K562 (cell line): ENCODE results near the gene FOXD2. TPM values are rescaled to one million over a fixed set of nuclear protein-coding genes. Genes with fewer than 3 reads are reported as not detected.

Experiments
- GATA2 ChIP-seq: sonication (generic); formaldehyde crosslinking; IDR thresholded peaks from 2 replicates; pipeline ENCODE4 v1.4.0; 2020; ENCODE audit warnings: mild to moderate bottlenecking, missing genetic modification reagents
- MAFK ChIP-seq: IDR thresholded peaks from 2 replicates; pipeline ENCODE4 v1.6.1; 2011; ENCODE audit warnings: low read length, improper control_type of control experiment
- SMARCE1 ChIP-seq: fragments of 450-650 bp; IDR thresholded peaks from 2 replicates; pipeline ENCODE4 v1.7.1; 2016; ENCODE audit warnings: mild to moderate bottlenecking
- SRSF1 ChIP-seq: fragments of 200-400 bp; formaldehyde crosslinking; IDR thresholded peaks from 2 replicates; pipeline ENCODE4 v1.6.1; 2017; ENCODE audit warnings: mild to moderate bottlenecking, low read depth, low read length, moderate library complexity
- STAG1 ChIP-seq: sonication (generic); formaldehyde crosslinking; IDR thresholded peaks from 2 replicates; pipeline ENCODE4 v1.5.0; 2020; ENCODE audit warnings: missing genetic modification reagents, borderline replicate concordance
- ZNF124 ChIP-seq: sonication (generic); formaldehyde crosslinking; IDR thresholded peaks from 2 replicates; pipeline ENCODE4 v1.8.1; 2022; ENCODE audit warnings: missing genetic modification reagents
- ZNF24 ChIP-seq: fragments of 450-650 bp; IDR thresholded peaks from 2 replicates; pipeline ENCODE4 v1.6.1; 2016
- ZNF76 ChIP-seq: fragments of 250-450 bp; sonication (Bioruptor Pico); IDR thresholded peaks from 2 replicates; pipeline ENCODE4 v1.4.0; 2020; ENCODE audit warnings: mild to moderate bottlenecking, moderate library complexity, borderline replicate concordance
- polyA plus RNA-seq, 8 experiments: library from polyadenylated mRNA; depleted of rRNA in 4 of 8; stranded (reverse) in 5 of 8; unstranded in 3 of 8; fragments of >200 nt; fragmentation: Nextera tagmentation in 2 of 8; fragmentation: Illumina TruSeq in 1 of 8; extraction: Ambion mirVana in 2 of 8; extraction: Trizol in 1 of 8; gene quantifications; 2 replicates each; pipeline versions ENCODE4 v1.2.1 to v1.2.3, GENCODE V29; 2011 to 2014; ENCODE audit warnings: inconsistent platforms in 1 of 8, missing spikeins in 1 of 8
- total RNA-seq, 7 experiments: library from RNA; depleted of rRNA in 6 of 7; stranded (reverse); fragments of >200 nt in 6 of 7; fragmentation: Illumina TruSeq in 2 of 7; extraction: Trizol in 2 of 7; gene quantifications; 2 replicates each; pipeline versions ENCODE4 v1.2.1 to v1.2.3, GENCODE V29; 2011 to 2021; ENCODE audit warnings: low replicate concordance in 1 of 7
- TF ChIP-seq, protein P1 (sequence below): fragments of 450-650 bp; IDR thresholded peaks from 2 replicates; pipeline ENCODE4 v1.6.1; 2016; ENCODE audit warnings: mild to moderate bottlenecking, moderate library complexity
- TF ChIP-seq, protein P2 (sequence below): fragments of 250-450 bp; sonication (Bioruptor Pico); IDR thresholded peaks from 2 replicates; pipeline ENCODE4 v1.8.0; 2021; ENCODE audit warnings: moderate library complexity, mild to moderate bottlenecking, inconsistent platforms
- TF ChIP-seq, protein P3 (sequence below): fragments of 450-650 bp; formaldehyde crosslinking; IDR thresholded peaks from 2 replicates; pipeline ENCODE4 v1.4.0; 2020; ENCODE audit warnings: mild to moderate bottlenecking, moderate library complexity
- TF ChIP-seq, protein P4 (sequence below): sonication (generic); formaldehyde crosslinking; IDR thresholded peaks from 2 replicates; pipeline ENCODE4 v1.9.0; 2022; ENCODE audit warnings: mild to moderate bottlenecking, missing genetic modification reagents
- TF ChIP-seq, protein P5 (sequence below): IDR thresholded peaks from 2 replicates; pipeline ENCODE4 v1.6.1; 2014; ENCODE audit warnings: antibody characterized with exemption

FOXD2 gene
- total and polyA plus RNA-seq, 9 of the 15 experiments (the other 6 are each of a cell fraction or from before 2014, with no cell fraction given) = 0.06 to 1.2 (median 0.22) TPM

DNA sequence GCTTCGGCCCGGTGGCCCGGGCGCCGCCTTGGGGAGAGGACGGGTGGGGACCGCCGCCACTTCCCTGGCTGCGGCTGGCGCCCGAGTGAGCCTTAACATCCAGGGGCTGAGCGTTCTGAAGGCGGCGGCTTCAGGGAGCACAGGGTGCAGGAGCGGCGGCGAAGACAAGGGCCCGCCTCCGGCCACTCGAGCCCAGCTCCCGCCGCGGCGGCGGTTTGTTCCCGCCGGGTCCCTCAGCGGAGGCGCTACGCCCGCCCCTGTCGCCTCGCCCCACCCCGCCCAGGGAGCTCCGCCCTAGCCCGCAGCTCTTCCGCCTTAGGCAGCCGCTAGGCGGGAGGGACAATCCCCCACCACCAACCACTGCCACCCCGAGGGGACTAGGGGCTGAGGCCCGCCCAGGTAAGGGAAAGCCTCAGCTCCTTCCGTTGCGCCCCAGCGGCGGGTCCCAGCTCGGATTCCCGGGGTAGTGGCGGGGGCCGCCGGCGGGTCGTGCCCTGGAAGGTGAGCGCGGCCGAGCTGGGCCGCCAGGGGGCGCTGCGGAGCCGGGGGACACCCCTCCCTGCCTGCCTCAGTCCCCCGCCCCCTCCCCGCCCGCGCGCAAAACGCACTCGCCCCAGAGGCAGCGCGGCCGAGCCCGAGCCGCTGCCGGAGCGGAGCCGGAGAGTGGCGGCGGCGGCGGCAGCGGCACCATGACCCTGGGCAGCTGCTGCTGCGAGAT, at the start of gene FOXD2 (continued):
- TF ChIP-seq, protein P1, sequence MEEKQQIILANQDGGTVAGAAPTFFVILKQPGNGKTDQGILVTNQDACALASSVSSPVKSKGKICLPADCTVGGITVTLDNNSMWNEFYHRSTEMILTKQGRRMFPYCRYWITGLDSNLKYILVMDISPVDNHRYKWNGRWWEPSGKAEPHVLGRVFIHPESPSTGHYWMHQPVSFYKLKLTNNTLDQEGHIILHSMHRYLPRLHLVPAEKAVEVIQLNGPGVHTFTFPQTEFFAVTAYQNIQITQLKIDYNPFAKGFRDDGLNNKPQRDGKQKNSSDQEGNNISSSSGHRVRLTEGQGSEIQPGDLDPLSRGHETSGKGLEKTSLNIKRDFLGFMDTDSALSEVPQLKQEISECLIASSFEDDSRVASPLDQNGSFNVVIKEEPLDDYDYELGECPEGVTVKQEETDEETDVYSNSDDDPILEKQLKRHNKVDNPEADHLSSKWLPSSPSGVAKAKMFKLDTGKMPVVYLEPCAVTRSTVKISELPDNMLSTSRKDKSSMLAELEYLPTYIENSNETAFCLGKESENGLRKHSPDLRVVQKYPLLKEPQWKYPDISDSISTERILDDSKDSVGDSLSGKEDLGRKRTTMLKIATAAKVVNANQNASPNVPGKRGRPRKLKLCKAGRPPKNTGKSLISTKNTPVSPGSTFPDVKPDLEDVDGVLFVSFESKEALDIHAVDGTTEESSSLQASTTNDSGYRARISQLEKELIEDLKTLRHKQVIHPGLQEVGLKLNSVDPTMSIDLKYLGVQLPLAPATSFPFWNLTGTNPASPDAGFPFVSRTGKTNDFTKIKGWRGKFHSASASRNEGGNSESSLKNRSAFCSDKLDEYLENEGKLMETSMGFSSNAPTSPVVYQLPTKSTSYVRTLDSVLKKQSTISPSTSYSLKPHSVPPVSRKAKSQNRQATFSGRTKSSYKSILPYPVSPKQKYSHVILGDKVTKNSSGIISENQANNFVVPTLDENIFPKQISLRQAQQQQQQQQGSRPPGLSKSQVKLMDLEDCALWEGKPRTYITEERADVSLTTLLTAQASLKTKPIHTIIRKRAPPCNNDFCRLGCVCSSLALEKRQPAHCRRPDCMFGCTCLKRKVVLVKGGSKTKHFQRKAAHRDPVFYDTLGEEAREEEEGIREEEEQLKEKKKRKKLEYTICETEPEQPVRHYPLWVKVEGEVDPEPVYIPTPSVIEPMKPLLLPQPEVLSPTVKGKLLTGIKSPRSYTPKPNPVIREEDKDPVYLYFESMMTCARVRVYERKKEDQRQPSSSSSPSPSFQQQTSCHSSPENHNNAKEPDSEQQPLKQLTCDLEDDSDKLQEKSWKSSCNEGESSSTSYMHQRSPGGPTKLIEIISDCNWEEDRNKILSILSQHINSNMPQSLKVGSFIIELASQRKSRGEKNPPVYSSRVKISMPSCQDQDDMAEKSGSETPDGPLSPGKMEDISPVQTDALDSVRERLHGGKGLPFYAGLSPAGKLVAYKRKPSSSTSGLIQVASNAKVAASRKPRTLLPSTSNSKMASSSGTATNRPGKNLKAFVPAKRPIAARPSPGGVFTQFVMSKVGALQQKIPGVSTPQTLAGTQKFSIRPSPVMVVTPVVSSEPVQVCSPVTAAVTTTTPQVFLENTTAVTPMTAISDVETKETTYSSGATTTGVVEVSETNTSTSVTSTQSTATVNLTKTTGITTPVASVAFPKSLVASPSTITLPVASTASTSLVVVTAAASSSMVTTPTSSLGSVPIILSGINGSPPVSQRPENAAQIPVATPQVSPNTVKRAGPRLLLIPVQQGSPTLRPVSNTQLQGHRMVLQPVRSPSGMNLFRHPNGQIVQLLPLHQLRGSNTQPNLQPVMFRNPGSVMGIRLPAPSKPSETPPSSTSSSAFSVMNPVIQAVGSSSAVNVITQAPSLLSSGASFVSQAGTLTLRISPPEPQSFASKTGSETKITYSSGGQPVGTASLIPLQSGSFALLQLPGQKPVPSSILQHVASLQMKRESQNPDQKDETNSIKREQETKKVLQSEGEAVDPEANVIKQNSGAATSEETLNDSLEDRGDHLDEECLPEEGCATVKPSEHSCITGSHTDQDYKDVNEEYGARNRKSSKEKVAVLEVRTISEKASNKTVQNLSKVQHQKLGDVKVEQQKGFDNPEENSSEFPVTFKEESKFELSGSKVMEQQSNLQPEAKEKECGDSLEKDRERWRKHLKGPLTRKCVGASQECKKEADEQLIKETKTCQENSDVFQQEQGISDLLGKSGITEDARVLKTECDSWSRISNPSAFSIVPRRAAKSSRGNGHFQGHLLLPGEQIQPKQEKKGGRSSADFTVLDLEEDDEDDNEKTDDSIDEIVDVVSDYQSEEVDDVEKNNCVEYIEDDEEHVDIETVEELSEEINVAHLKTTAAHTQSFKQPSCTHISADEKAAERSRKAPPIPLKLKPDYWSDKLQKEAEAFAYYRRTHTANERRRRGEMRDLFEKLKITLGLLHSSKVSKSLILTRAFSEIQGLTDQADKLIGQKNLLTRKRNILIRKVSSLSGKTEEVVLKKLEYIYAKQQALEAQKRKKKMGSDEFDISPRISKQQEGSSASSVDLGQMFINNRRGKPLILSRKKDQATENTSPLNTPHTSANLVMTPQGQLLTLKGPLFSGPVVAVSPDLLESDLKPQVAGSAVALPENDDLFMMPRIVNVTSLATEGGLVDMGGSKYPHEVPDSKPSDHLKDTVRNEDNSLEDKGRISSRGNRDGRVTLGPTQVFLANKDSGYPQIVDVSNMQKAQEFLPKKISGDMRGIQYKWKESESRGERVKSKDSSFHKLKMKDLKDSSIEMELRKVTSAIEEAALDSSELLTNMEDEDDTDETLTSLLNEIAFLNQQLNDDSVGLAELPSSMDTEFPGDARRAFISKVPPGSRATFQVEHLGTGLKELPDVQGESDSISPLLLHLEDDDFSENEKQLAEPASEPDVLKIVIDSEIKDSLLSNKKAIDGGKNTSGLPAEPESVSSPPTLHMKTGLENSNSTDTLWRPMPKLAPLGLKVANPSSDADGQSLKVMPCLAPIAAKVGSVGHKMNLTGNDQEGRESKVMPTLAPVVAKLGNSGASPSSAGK = no peak; the same call in 1 of the 2 replicates
- TF ChIP-seq, protein P2, sequence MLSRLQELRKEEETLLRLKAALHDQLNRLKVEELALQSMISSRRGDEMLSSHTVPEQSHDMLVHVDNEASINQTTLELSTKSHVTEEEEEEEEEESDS (CRISPR knock-in tag) = no peak
- no peak for TF ChIP-seq ZNF24
- TF ChIP-seq, protein P3, sequence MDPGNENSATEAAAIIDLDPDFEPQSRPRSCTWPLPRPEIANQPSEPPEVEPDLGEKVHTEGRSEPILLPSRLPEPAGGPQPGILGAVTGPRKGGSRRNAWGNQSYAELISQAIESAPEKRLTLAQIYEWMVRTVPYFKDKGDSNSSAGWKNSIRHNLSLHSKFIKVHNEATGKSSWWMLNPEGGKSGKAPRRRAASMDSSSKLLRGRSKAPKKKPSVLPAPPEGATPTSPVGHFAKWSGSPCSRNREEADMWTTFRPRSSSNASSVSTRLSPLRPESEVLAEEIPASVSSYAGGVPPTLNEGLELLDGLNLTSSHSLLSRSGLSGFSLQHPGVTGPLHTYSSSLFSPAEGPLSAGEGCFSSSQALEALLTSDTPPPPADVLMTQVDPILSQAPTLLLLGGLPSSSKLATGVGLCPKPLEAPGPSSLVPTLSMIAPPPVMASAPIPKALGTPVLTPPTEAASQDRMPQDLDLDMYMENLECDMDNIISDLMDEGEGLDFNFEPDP (CRISPR knock-in tag) = no peak
- no peak for TF ChIP-seq MAFK
- peak; percentile 18; the same call in 1 of the 2 replicates for TF ChIP-seq STAG1
- TF ChIP-seq GATA2 (CRISPR knock-in tag) = no peak
- TF ChIP-seq, protein P4, sequence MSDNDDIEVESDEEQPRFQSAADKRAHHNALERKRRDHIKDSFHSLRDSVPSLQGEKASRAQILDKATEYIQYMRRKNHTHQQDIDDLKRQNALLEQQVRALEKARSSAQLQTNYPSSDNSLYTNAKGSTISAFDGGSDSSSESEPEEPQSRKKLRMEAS (CRISPR knock-in tag) = peak; percentile 36; the same call in 1 of the 2 replicates
- TF ChIP-seq, protein P5, sequence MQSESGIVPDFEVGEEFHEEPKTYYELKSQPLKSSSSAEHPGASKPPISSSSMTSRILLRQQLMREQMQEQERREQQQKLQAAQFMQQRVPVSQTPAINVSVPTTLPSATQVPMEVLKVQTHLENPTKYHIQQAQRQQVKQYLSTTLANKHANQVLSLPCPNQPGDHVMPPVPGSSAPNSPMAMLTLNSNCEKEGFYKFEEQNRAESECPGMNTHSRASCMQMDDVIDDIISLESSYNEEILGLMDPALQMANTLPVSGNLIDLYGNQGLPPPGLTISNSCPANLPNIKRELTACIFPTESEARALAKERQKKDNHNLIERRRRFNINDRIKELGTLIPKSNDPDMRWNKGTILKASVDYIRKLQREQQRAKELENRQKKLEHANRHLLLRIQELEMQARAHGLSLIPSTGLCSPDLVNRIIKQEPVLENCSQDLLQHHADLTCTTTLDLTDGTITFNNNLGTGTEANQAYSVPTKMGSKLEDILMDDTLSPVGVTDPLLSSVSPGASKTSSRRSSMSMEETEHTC = 0 out of 2 replicates have a peak, but pooled peaks have one; percentile 9
- no peak for TF ChIP-seq SRSF1
- no peak for TF ChIP-seq ZNF76 (CRISPR knock-in tag)
- 0 out of 2 replicates have a peak, but pooled peaks have one; percentile 21 for TF ChIP-seq SMARCE1
- TF ChIP-seq ZNF124 (CRISPR knock-in tag) = no peak
